ENCODE data around the gene RAB27A.

Gene RAB27A

GRCh38 chr15:55202206-55202605 lies 87.4 kb downstream of the RAB27A start:
- Histone ChIP-seq H3K56ac (ENCODE audit: low read length) (no peak overlapping the region), H3K23ac (ENCODE audit: low read length) (no peak overlapping the region), H3K27ac (ENCODE audit: low read depth, low read length) (no peak overlapping the region), H2BK5ac (ENCODE audit: low read length) (no peak overlapping the region), H3K79me2 (ENCODE audit: control insufficient read depth, insufficient read depth, low read length) (no peaks in the 10 kb centered on the region), H3K4me3 (ENCODE audit: low read length) (no peak overlapping the region), H2BK15ac (replicated peaks; ENCODE audit: low read depth) (no peak overlapping the region), H2AK5ac (ENCODE audit: low read length) (no peak overlapping the region), H3K4ac (ENCODE audit: low read depth, low read length) (no peak overlapping the region), H4K8ac (ENCODE audit: low read depth, low read length) (no peak overlapping the region), H3K36me3 (ENCODE audit: control insufficient read depth, insufficient read depth, low read length) (no peaks in the 10 kb centered on the region), H3K18ac (ENCODE audit: low read length) (no peak overlapping the region), H3K4me1 (ENCODE audit: control insufficient read depth, low read depth, low read length) (no peaks in the 10 kb centered on the region), H2BK120ac (ENCODE audit: low read depth, low read length) (no peak overlapping the region), H3K9ac (ENCODE audit: low read length) (no peak overlapping the region), H3K79me1 (ENCODE audit: low read length) (no peaks in the 10 kb centered on the region), H3K27me3 (ENCODE audit: insufficient read depth, low read length, poor library complexity) (no peaks in the 10 kb centered on the region), H4K5ac (ENCODE audit: low read length) (no peak overlapping the region), H3K4me2 (ENCODE audit: low read length) (no peak overlapping the region)
- WGBS (ENCODE audit: extremely low coverage, insufficient coverage, low lambda C conversion rate) = no CpG with 5 or more reads among the region's 1 CpG
- no peak for DNase-seq

GRCh38 chr15:55198706-55199105 lies 90.9 kb downstream of the RAB27A start:
- no peak overlapping the region for H3K4me3 ChIP-seq (ENCODE audit: low read length)
- H3K79me1 ChIP-seq (ENCODE audit: low read length) = no peaks in the 10 kb centered on the region
- peaks cover 29% of the 10 kb centered on the region for H3K79me2 ChIP-seq (ENCODE audit: control insufficient read depth, insufficient read depth, low read length)
- H3K4ac ChIP-seq (ENCODE audit: low read depth, low read length) = no peak overlapping the region
- no peak overlapping the region for H3K18ac ChIP-seq (ENCODE audit: low read length)
- H3K36me3 ChIP-seq (ENCODE audit: control insufficient read depth, insufficient read depth, low read length) = no peaks in the 10 kb centered on the region
- no peak overlapping the region for H3K4me2 ChIP-seq (ENCODE audit: low read length)
- no peak overlapping the region for H3K27ac ChIP-seq (ENCODE audit: low read depth, low read length)
- peaks cover 4% of the 10 kb centered on the region for H3K4me1 ChIP-seq (ENCODE audit: control insufficient read depth, low read depth, low read length)
- no peak overlapping the region for H3K23ac ChIP-seq (ENCODE audit: low read length)
- no peak overlapping the region for H2BK5ac ChIP-seq (ENCODE audit: low read length)
- H2AK5ac ChIP-seq (ENCODE audit: low read length) = no peak overlapping the region
- no peak overlapping the region for H2BK15ac ChIP-seq (replicated peaks; ENCODE audit: low read depth)
- no peak overlapping the region for H2BK120ac ChIP-seq (ENCODE audit: low read depth, low read length)
- H4K5ac ChIP-seq (ENCODE audit: low read length) = no peak overlapping the region
- no peak overlapping the region for H3K56ac ChIP-seq (ENCODE audit: low read length)
- H3K27me3 ChIP-seq (ENCODE audit: insufficient read depth, low read length, poor library complexity) = no peaks in the 10 kb centered on the region
- no CpG with 5 or more reads among the region's 3 CpGs for WGBS (ENCODE audit: extremely low coverage, insufficient coverage, low lambda C conversion rate)
- DNase-seq = no peak
- H3K9ac ChIP-seq (ENCODE audit: low read length) = no peak overlapping the region
- H4K8ac ChIP-seq (ENCODE audit: low read depth, low read length) = no peak overlapping the region

- Histone ChIP-seq H3K4me2 (ENCODE audit: low read length) (peak overlapping the region; percentile 99), H3K27ac (ENCODE audit: low read depth, low read length) (no peak overlapping the region)
- DNase-seq = no peak
Observed at GRCh38 chr15:55197719-55198118, 91.9 kb downstream of the RAB27A start.

GRCh38 chr15:55197362-55197705 lies 92.3 kb downstream of the RAB27A start:
- Histone ChIP-seq H3K4ac (ENCODE audit: low read depth, low read length) (peak overlapping the region; percentile 70), H3K79me2 (ENCODE audit: control insufficient read depth, insufficient read depth, low read length) (peaks cover 37% of the 10 kb centered on the region), H3K36me3 (ENCODE audit: control insufficient read depth, insufficient read depth, low read length) (no peaks in the 10 kb centered on the region), H4K5ac (ENCODE audit: low read length) (peak overlapping the region; percentile 99), H3K27ac (ENCODE audit: low read depth, low read length) (peak overlapping the region; percentile 88), H3K27me3 (ENCODE audit: insufficient read depth, low read length, poor library complexity) (no peaks in the 10 kb centered on the region), H3K56ac (ENCODE audit: low read length) (peak overlapping the region; percentile 98), H2BK120ac (ENCODE audit: low read depth, low read length) (no peak overlapping the region), H3K9ac (ENCODE audit: low read length) (peak overlapping the region; percentile 96), H2BK5ac (ENCODE audit: low read length) (peak overlapping the region; percentile 61), H3K4me2 (ENCODE audit: low read length) (peak overlapping the region; percentile 99), H3K18ac (ENCODE audit: low read length) (peak overlapping the region; percentile 91), H3K4me3 (ENCODE audit: low read length) (peak overlapping the region; percentile 87), H2AK5ac (ENCODE audit: low read length) (no peak overlapping the region), H4K8ac (ENCODE audit: low read depth, low read length) (no peak overlapping the region), H3K23ac (ENCODE audit: low read length) (peak overlapping the region; percentile 83), H2BK15ac (replicated peaks; ENCODE audit: low read depth) (no peak overlapping the region), H3K79me1 (ENCODE audit: low read length) (no peaks in the 10 kb centered on the region), H3K4me1 (ENCODE audit: control insufficient read depth, low read depth, low read length) (peaks cover 4% of the 10 kb centered on the region)
- WGBS (ENCODE audit: extremely low coverage, insufficient coverage, low lambda C conversion rate) = no CpG with 5 or more reads among the region's 10 CpGs
- DNase-seq = no peak

More at GRCh38 chr15:55197719-55198118, 91.9 kb downstream of the RAB27A start:
- no peak overlapping the region for H3K18ac ChIP-seq (ENCODE audit: low read length)
- no CpG with 5 or more reads among the region's 4 CpGs for WGBS (ENCODE audit: extremely low coverage, insufficient coverage, low lambda C conversion rate)
- peaks cover 34% of the 10 kb centered on the region for H3K79me2 ChIP-seq (ENCODE audit: control insufficient read depth, insufficient read depth, low read length)
- no peak overlapping the region for H2AK5ac ChIP-seq (ENCODE audit: low read length)
- H4K8ac ChIP-seq (ENCODE audit: low read depth, low read length) = no peak overlapping the region
- peaks cover 4% of the 10 kb centered on the region for H3K4me1 ChIP-seq (ENCODE audit: control insufficient read depth, low read depth, low read length)
- peak overlapping the region; percentile 99 for H4K5ac ChIP-seq (ENCODE audit: low read length)
- no peak overlapping the region for H2BK120ac ChIP-seq (ENCODE audit: low read depth, low read length)
- H3K36me3 ChIP-seq (ENCODE audit: control insufficient read depth, insufficient read depth, low read length) = no peaks in the 10 kb centered on the region
- H3K23ac ChIP-seq (ENCODE audit: low read length) = no peak overlapping the region
- peak overlapping the region; percentile 87 for H3K4me3 ChIP-seq (ENCODE audit: low read length)
- H2BK15ac ChIP-seq (replicated peaks; ENCODE audit: low read depth) = no peak overlapping the region
- no peak overlapping the region for H3K4ac ChIP-seq (ENCODE audit: low read depth, low read length)
- H3K27me3 ChIP-seq (ENCODE audit: insufficient read depth, low read length, poor library complexity) = no peaks in the 10 kb centered on the region
- no peaks in the 10 kb centered on the region for H3K79me1 ChIP-seq (ENCODE audit: low read length)
- no peak overlapping the region for H2BK5ac ChIP-seq (ENCODE audit: low read length)
- peak overlapping the region; percentile 96 for H3K9ac ChIP-seq (ENCODE audit: low read length)
- H3K56ac ChIP-seq (ENCODE audit: low read length) = peak overlapping the region; percentile 98

GRCh38 chr15:55196458-55197361 lies 92.9 kb downstream of the RAB27A start, which contains the start of gene RSL24D1:
TSS of gene RSL24D1 (minus strand) at chr15:55196941. CDS start at chr15:55196890, 51 bp downstream.
- WGBS (ENCODE audit: extremely low coverage, insufficient coverage, low lambda C conversion rate) = no CpG with 5 or more reads among the region's 62 CpGs
- Histone ChIP-seq H3K4me2 (ENCODE audit: low read length) (peak within 1 kb of the TSS; percentile 99), H3K27ac (ENCODE audit: low read depth, low read length) (peak within 1 kb of the TSS; percentile 88), H3K23ac (ENCODE audit: low read length) (peak within 1 kb of the TSS; percentile 99), H3K27me3 (ENCODE audit: insufficient read depth, low read length, poor library complexity) (no peaks in the 10 kb centered on the region), H2BK5ac (ENCODE audit: low read length) (peak within 1 kb of the TSS; percentile 80), H2BK15ac (replicated peaks; ENCODE audit: low read depth) (no peak within 1 kb of the TSS), H3K9ac (ENCODE audit: low read length) (peak within 1 kb of the TSS; percentile 99), H2BK120ac (ENCODE audit: low read depth, low read length) (no peak within 1 kb of the TSS), H4K8ac (ENCODE audit: low read depth, low read length) (no peak within 1 kb of the TSS), H3K56ac (ENCODE audit: low read length) (peak within 1 kb of the TSS; percentile 99), H4K5ac (ENCODE audit: low read length) (peak within 1 kb of the TSS; percentile 99), H3K36me3 (ENCODE audit: control insufficient read depth, insufficient read depth, low read length) (peaks cover 3% of the 10 kb centered on the region), H3K79me2 (ENCODE audit: control insufficient read depth, insufficient read depth, low read length) (peaks cover 43% of the 10 kb centered on the region), H3K4me3 (ENCODE audit: low read length) (peak within 1 kb of the TSS; percentile 98), H3K18ac (ENCODE audit: low read length) (peak within 1 kb of the TSS; percentile 91), H3K79me1 (ENCODE audit: low read length) (peaks cover 3% of the 10 kb centered on the region), H2AK5ac (ENCODE audit: low read length) (peak within 1 kb of the TSS; percentile 59), H3K4ac (ENCODE audit: low read depth, low read length) (peak within 1 kb of the TSS; percentile 70), H3K4me1 (ENCODE audit: control insufficient read depth, low read depth, low read length) (peaks cover 4% of the 10 kb centered on the region)
- peak; percentile 100 for DNase-seq
